ENCODE measurements around the gene FSCN2.
"Not testable (repeated sequence)": the region's sequence is repeated elsewhere in the genome, so short reads cannot be mapped to it uniquely, and the experiment has no call there.

The FSCN2 gene

GRCh38 chr17:81526662-81527571 is 1.3 kb upstream of the FSCN2 start:
- no peak for DNase-seq (ENCODE audit: low spot score)

GRCh38 chr17:81528384-81528650 is 140 bp downstream of the FSCN2 start:
- no peak for DNase-seq (ENCODE audit: low spot score)

GRCh38 chr17:81528651-81529436 is 667 bp downstream of the FSCN2 start:
- no peak for DNase-seq (ENCODE audit: low spot score)

- DNase-seq (ENCODE audit: low spot score) = no peak
Observed at GRCh38 chr17:81529437-81529803, 1.2 kb downstream of the FSCN2 start.

- DNase-seq (ENCODE audit: low spot score) = not testable (repeated sequence)
Observed at GRCh38 chr17:81531013-81531412, 2.8 kb downstream of the FSCN2 start.

- not testable (repeated sequence) for DNase-seq (ENCODE audit: low spot score)
Observed at GRCh38 chr17:81531998-81532404, 3.8 kb downstream of the FSCN2 start.

GRCh38 chr17:81532490-81533287 is 4.5 kb downstream of the FSCN2 start:
- DNase-seq (ENCODE audit: low spot score) = no peak

- DNase-seq (ENCODE audit: low spot score) = no peak
Observed at GRCh38 chr17:81533339-81534141, 5.4 kb downstream of the FSCN2 start.

GRCh38 chr17:81534157-81535006 is 6.2 kb downstream of the FSCN2 start:
- peak; percentile 64 for DNase-seq (ENCODE audit: low spot score)

- DNase-seq (ENCODE audit: low spot score) = no peak
Observed at GRCh38 chr17:81535007-81535328, 6.8 kb downstream of the FSCN2 start.

GRCh38 chr17:81535480-81536298 is 7.5 kb downstream of the FSCN2 start:
- no peak for DNase-seq (ENCODE audit: low spot score)

GRCh38 chr17:81536299-81537290 is 8.4 kb downstream of the FSCN2 start:
- no peak for DNase-seq (ENCODE audit: low spot score)

GRCh38 chr17:81537343-81537855 is 9.2 kb downstream of the FSCN2 start:
- no peak for DNase-seq (ENCODE audit: low spot score)

GRCh38 chr17:81537856-81538555 is 9.8 kb downstream of the FSCN2 start:
- no peak for DNase-seq (ENCODE audit: low spot score)

GRCh38 chr17:81538651-81539570 is 10.7 kb downstream of the FSCN2 start:
- DNase-seq (ENCODE audit: low spot score) = no peak

GRCh38 chr17:81539571-81539900 is 11.4 kb downstream of the FSCN2 start:
- no peak for DNase-seq (ENCODE audit: low spot score)

Data from AG20443 (cell line).